Stimulated activated CD8-positive, alpha-beta memory T cell treated with anti-CD3 and anti-CD28 coated beads, Interleukin-7, amount 100 ng/mL, for 24 hours (primary cell): ENCODE measurements around the gene NTRK2.

Experiments used
- DNase-seq: peaks from one replicate; pipeline ENCODE4 v3.0.0-alpha.2; 2020; ENCODE audit warnings: low read depth

NTRK2 gene

DNA sequence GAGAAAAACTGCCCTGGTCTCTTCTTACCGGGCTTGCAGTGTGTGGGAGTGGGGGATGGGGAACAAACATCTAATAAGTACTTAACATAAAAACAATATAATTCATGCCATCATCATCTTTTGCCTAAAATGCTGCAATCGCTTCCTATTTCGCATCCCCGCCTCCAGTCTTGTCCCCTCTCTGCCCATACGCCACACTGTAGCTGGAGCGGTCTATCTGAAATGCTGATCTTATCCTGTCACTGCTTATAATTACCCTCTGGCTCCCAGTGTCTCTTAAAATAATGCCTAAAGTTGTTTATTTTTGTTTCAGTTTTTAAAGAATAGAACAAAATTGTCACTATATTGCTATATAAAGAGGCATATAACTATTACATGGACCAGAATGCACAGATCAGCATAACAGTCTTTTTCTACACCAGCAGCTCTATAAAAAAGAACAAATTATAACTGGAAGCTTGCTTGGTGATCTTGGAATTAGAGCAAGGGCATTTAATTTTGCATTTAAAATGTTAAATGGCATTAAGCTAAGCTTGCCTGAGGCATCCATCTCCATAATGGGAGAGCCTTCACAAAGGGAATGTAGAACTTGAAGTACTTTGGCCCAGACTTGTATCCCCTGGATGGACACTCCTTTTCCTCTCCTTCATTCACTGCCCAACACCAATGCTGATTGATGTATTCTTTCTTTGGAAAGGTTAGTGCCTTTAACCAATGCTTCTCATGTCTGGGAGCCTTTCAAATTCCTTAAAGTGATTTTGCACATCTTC is 12.2 kb downstream of the NTRK2 start:
- DNase-seq = no peak

- DNase-seq = no peak
Measured at GRCh38 chr9:84686068-84686467, 16.5 kb downstream of the NTRK2 start.

DNA sequence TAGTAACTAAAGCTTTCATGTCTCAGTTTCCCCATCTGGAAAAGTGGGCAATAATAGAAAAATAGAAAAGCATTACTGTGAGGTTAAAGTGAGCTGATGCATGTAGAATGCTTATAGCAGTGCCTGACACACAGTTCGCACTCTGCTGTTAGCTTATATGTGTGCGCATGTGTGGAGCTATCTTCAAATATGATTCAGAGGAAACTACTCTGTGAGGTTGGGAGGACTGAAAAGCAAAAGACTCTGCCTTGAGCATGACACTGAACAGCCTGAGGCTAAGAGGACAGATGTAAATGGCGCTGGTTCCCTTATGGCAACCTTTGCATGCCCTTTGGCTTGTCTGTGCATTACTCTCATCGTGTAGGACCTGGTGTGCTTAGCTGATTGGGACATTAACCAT is 19.4 kb downstream of the NTRK2 start:
- DNase-seq = no peak

DNA sequence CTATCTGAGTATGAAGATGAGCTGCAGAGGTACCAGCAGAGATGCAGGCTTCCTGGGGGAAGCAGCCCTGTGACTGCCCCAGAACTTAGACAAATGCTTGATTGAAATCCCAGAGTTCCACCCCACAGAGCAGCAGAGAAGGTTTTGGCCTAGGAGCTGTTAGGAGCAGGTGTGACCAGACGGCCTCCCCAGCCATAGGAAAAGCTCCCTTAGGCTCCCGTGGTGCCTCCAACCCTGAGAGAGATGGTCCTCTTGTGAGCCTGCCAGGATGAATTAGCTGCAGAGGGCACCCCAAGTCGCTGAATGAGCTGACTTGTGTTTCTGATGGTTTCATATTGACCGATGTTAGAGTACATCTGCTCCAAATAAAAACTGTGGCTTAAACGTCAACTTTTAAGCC is 22.1 kb downstream of the NTRK2 start:
- DNase-seq = no peak

- DNase-seq = no peak
Measured at GRCh38 chr9:84694248-84694647, 24.7 kb downstream of the NTRK2 start.

GRCh38 chr9:84697042-84697441 is 27.5 kb downstream of the NTRK2 start:
- no peak for DNase-seq

DNA sequence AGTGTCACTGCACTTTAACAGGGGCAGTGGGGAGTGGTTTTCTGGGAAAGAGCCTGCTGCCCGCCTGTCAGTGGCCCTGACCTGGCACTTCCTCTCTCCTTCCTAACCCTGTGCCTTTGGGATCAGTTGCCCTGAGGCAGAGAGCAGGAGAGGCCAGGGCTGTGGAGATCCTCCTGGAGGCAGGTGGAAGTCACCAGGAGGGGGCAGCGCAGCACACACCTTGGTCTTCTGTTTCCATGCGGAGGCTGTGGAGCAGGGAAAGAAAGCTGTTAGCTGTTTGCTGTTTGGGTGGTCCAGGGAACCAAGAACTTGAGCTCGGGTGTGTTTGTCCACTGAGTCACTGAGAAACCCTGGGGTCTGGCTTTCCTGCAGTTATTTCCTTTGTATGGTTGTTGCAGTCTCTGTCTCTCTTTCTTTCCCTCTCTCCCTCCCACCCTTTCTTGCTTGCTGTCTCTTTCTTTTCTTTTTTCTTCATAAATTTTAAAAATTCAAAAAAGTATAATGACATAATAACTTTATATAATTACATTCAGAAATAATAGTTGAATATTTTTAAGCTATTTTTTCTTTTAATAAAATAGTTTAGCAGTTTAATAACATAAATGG is 28.1 kb downstream of the NTRK2 start:
- peak; percentile 10 for DNase-seq

DNA sequence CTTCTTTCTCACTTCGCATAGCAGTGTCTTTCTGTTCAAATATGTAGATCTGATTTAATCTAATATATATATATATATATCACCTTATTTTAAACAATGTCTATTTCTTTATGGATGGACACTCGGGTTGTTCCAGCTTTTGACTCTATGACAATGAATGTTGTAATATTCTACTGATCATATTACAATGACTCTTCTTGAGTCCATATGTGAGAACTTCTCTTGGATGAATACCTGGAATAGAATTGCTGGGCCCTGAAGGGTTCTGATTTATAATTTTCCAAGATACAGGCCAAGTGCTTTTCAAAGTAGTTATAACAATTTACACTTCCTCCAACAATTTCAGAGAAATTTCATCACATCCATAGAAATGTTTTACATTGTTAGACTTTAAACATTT is 28.8 kb downstream of the NTRK2 start:
- DNase-seq = no peak

DNA sequence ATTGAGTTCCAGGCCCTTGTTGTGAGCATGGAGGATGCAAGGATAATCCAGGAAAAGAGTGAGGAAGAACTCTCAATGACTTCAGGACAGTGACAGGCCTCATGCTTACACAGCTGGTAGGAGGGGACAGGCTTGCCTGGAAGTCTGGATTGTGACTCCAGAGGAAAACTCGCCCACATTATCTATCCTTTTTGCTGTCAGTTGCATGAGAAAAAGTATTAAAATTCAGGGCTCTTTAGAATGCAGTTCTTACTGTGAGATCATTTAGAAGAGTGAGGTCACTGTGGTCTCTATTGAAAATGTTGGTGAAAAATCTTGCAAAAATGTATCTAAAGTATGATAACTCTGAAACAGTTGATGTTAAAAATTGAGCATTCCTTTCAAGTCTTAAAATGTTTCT is 30.5 kb downstream of the NTRK2 start:
- no peak for DNase-seq

DNA sequence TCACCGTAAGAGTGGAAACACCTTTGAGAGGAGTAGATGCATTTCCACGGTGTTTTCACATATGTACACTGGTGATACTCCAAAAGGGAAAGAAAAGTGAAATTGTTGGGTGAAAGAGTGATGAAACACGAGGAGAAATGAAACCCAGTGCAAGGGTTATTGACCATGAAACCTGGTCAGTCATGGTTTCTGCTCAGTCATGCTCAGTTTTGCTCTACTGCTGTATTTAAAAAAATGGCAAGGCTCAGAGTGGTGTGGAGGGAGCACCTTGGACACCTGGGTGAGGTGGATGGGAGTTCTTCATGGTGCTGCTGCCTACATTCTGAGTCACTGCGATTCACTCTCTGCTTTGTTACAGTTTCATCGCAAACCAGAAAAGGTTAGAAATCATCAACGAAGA is 32.3 kb downstream of the NTRK2 start:
- no peak for DNase-seq

DNA sequence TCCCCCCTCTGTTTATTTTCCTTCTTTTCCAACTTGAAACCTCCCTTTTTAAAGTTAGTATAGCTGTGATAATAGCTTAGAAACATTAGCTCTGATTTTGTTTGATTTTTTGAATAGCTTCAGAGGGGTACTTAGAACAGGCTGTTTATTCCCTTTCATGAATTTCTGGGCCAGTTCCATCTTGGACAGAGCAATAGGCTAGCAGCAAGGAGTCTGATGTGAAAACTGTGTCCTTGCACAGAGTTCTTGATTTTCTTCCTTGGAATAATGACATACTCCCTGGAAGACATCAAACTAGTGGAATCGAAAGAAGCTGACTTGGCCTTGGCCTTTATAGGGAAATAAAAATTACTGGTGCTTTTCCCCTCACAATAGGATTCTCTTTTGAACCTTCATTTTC is 32.9 kb downstream of the NTRK2 start:
- no peak for DNase-seq

GRCh38 chr9:84703793-84704192 is 34.3 kb downstream of the NTRK2 start:
- no peak for DNase-seq

DNA sequence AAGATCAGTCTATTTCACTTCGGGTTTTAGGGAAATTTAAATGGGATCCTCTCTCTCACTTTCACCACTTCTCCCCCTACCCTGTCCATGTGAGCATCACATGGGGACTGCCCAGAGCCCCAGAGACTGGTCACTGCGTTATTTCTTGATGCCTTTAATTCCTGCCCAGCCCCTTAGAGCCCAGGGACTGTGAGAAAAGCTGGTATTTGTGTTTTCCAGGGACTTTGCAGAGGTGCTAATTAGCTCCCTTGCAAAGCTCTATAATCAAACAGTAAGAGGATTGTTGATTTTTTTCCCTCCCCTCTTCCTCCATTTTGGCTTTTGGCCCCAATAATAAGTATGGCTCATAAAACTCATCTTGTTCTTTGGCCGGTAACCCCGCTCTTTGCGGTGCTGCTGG is 35.6 kb downstream of the NTRK2 start:
- DNase-seq = no peak

DNA sequence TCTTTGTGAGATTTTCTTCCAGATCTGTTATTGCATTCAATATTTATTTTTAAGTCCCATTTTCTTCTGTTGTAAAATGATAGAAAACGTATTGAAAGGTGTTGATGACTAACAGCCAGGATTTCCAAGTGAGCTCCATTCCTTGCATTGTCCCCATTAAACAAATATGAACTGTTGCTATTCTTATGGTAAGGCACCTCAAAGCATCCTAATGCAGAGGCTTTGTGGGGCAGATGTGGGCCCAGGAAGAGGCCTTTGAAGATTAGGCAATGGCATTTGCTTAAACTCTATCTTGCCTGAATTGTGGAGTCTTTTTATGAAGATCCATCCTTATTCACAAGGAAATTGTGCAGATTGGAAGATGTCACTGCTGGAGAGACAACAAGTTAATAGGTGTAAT is 38.9 kb downstream of the NTRK2 start:
- DNase-seq = no peak

GRCh38 chr9:84709056-84709455 is 39.5 kb downstream of the NTRK2 start:
- no peak for DNase-seq

- no peak for DNase-seq
Measured at GRCh38 chr9:84710701-84711397, 41.3 kb downstream of the NTRK2 start.

- DNase-seq = no peak
Measured at GRCh38 chr9:84711398-84711777, 41.9 kb downstream of the NTRK2 start.

- DNase-seq = no peak
Measured at GRCh38 chr9:84711936-84712335, 42.4 kb downstream of the NTRK2 start.

- DNase-seq = no peak
Measured at GRCh38 chr9:84716217-84716616, 46.7 kb downstream of the NTRK2 start.

GRCh38 chr9:84718476-84718875 is 48.9 kb downstream of the NTRK2 start:
- DNase-seq = no peak

GRCh38 chr9:84722388-84722989 is 53.0 kb downstream of the NTRK2 start:
- no peak for DNase-seq

- no peak for DNase-seq
Measured at GRCh38 chr9:84723426-84723825, 53.9 kb downstream of the NTRK2 start.

DNA sequence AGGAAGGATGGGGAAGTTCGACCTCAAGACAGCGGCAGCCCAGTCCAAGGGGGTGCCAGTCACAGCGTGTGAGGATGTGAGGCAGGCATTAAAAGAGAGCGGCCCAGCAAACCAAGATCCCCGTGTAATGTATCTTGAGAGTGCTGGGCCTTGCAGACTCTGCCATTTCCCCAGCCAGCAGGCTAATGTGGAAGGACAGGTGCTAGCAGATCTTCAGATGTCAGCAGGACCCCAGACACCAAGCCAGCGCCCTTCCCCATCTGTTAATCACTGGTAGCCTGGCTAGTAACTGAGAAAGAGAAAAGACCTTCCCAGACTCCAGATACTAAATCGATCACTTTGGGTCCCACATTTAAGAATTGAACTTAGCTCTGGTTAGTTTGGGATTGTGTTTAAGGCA is 62.2 kb downstream of the NTRK2 start:
- DNase-seq = no peak
